DOHH2 (cell line): ENCODE measurements around the gene FLT3.
A peak's percentile ranks its signal among the peaks of the same experiment; 100 is the strongest.

Experiments used
- H3F3A ChIP-seq: fragments of 200-600 bp; sonication (generic), shearing (Covaris generic); 2 replicates; pipeline ENCODE4 v1.6.0; 2016; ENCODE audit warnings: antibody characterized with exemption, mild to moderate bottlenecking; ENCODE audit not compliant: control insufficient read depth, insufficient read depth
- H3K27ac ChIP-seq: fragments of 200-600 bp; sonication (generic); 2 replicates; pipeline ENCODE4 v1.5.1; 2014; ENCODE audit warnings: low read depth, mild to moderate bottlenecking, low read length, moderate library complexity
- H3K27me3 ChIP-seq: fragments of 200-600 bp; sonication (generic); 2 replicates; pipeline ENCODE4 v1.6.1; 2014; ENCODE audit warnings: mild to moderate bottlenecking, low read length, mixed read lengths; ENCODE audit not compliant: control insufficient read depth
- H3K36me3 ChIP-seq: fragments of 200-600 bp; sonication (generic); 2 replicates; pipeline ENCODE4 v1.6.1; 2014; ENCODE audit warnings: mild to moderate bottlenecking, low read length, moderate library complexity, mixed read lengths; ENCODE audit not compliant: control insufficient read depth
- H3K4me1 ChIP-seq: fragments of 200-600 bp; sonication (generic); 2 replicates; pipeline ENCODE4 v1.6.1; 2014; ENCODE audit warnings: mild to moderate bottlenecking, low read length, mixed read lengths; ENCODE audit not compliant: control insufficient read depth
- H3K4me2 ChIP-seq: fragments of 200-600 bp; sonication (generic); 2 replicates; pipeline ENCODE4 v1.6.0; 2014; ENCODE audit warnings: mild to moderate bottlenecking, low read length, moderate library complexity
- H3K4me3 ChIP-seq: fragments of 200-600 bp; sonication (generic); 2 replicates; pipeline ENCODE4 v1.5.1; 2014; ENCODE audit warnings: mild to moderate bottlenecking, low read length, mixed read lengths
- H3K79me2 ChIP-seq: fragments of 200-600 bp; sonication (generic); 2 replicates; pipeline ENCODE4 v1.6.1; 2014; ENCODE audit warnings: mild to moderate bottlenecking, low read length, mixed read lengths; ENCODE audit not compliant: control insufficient read depth
- H3K9me2 ChIP-seq: fragments of 200-600 bp; sonication (generic); replicated peaks from 2 replicates; pipeline ENCODE4 v1.6.1; 2014; ENCODE audit warnings: mild to moderate bottlenecking, low read length, mixed read lengths; ENCODE audit not compliant: control insufficient read depth
- H3K9me3 ChIP-seq: fragments of 200-600 bp; sonication (generic); 2 replicates; pipeline ENCODE4 v1.6.1; 2014; ENCODE audit warnings: antibody characterized with exemption, low read length, mixed read lengths; ENCODE audit not compliant: control insufficient read depth, insufficient read depth
- H4K20me1 ChIP-seq: fragments of 200-600 bp; sonication (generic); 2 replicates; pipeline ENCODE4 v1.6.0; 2014; ENCODE audit warnings: low read depth, mild to moderate bottlenecking, antibody characterized with exemption, low read length, moderate library complexity; ENCODE audit not compliant: control insufficient read depth, insufficient read depth
- CTCF ChIP-seq: fragments of 200-600 bp; sonication (generic); IDR thresholded peaks from one replicate; pipeline ENCODE4 v1.5.1; 2014; ENCODE audit warnings: antibody characterized with exemption, mild to moderate bottlenecking, low read depth, low read length; ENCODE audit not compliant: poor library complexity, severe bottlenecking
- EZH2phosphoT487 ChIP-seq: fragments of 200-600 bp; sonication (generic); IDR thresholded peaks from 2 replicates; pipeline ENCODE4 v1.6.1; 2017; ENCODE audit warnings: borderline replicate concordance, mild to moderate bottlenecking, antibody characterized with exemption, low read length, moderate library complexity, mixed read lengths

FLT3 gene

GRCh38 chr13:28067491-28067890 is 32.9 kb downstream of the FLT3 start:
- no peaks in the 10 kb centered on the region for H3K9me3 ChIP-seq
- H3K4me3 ChIP-seq = no peak overlapping the region
- TF ChIP-seq EZH2phosphoT487 (no peak), CTCF (no peak)
- H3F3A ChIP-seq = no peaks in the 10 kb centered on the region
- no peaks in the 10 kb centered on the region for H3K9me2 ChIP-seq
- H3K4me2 ChIP-seq = no peak overlapping the region
- no peaks in the 10 kb centered on the region for H3K27me3 ChIP-seq
- H3K27ac ChIP-seq = no peak overlapping the region
- H4K20me1 ChIP-seq = no peaks in the 10 kb centered on the region
- no peaks in the 10 kb centered on the region for H3K36me3 ChIP-seq
- H3K79me2 ChIP-seq = no peaks in the 10 kb centered on the region
- H3K4me1 ChIP-seq = no peaks in the 10 kb centered on the region

GRCh38 chr13:28058866-28059613 is 41.3 kb downstream of the FLT3 start:
- Histone ChIP-seq H3F3A (no peaks in the 10 kb centered on the region), H3K4me2 (no peak overlapping the region), H4K20me1 (no peaks in the 10 kb centered on the region), H3K4me1 (peaks cover 28% of the 10 kb centered on the region), H3K27ac (no peak overlapping the region), H3K9me3 (no peaks in the 10 kb centered on the region), H3K27me3 (peaks cover 7% of the 10 kb centered on the region), H3K4me3 (no peak overlapping the region), H3K79me2 (no peaks in the 10 kb centered on the region), H3K9me2 (no peaks in the 10 kb centered on the region), H3K36me3 (no peaks in the 10 kb centered on the region)
- TF ChIP-seq EZH2phosphoT487 (no peak), CTCF (peak; percentile 71)

GRCh38 chr13:28056970-28057712 is 43.2 kb downstream of the FLT3 start:
- no peak for TF ChIP-seq CTCF
- TF ChIP-seq EZH2phosphoT487 = no peak
- Histone ChIP-seq H3F3A (no peaks in the 10 kb centered on the region), H3K4me1 (peaks cover 28% of the 10 kb centered on the region), H3K27me3 (peaks cover 7% of the 10 kb centered on the region), H3K4me2 (peak overlapping the region; percentile 39), H3K4me3 (0 out of 2 replicates have a peak overlapping the region, but pooled peaks have one; percentile 3), H3K79me2 (no peaks in the 10 kb centered on the region), H3K36me3 (no peaks in the 10 kb centered on the region), H4K20me1 (no peaks in the 10 kb centered on the region), H3K9me3 (no peaks in the 10 kb centered on the region), H3K9me2 (no peaks in the 10 kb centered on the region), H3K27ac (no peak overlapping the region)
